Fibroblast of mammary gland (primary cell): ENCODE measurements around the gene INSIG1.

Experiments
- DNase-seq: peaks from one replicate; pipeline ENCODE4 v3.0.0-alpha.2; 2010; ENCODE audit warnings: low read depth
- H3K4me3 ChIP-seq: 2 replicates; pipeline ENCODE4 v1.5.1; 2011; ENCODE audit warnings: low read depth, mild to moderate bottlenecking, low read length, moderate library complexity; ENCODE audit not compliant: control insufficient read depth
- CTCF ChIP-seq: conservative IDR thresholded peaks from 2 replicates; pipeline ENCODE4 v1.5.1; 2011; ENCODE audit warnings: low read depth, low read length, inconsistent platforms; ENCODE audit not compliant: control insufficient read depth, insufficient read depth

Gene INSIG1

GRCh38 chr7:155283565-155284194, 14.0 kb upstream of the INSIG1 start:
- no peak overlapping the region for H3K4me3 ChIP-seq
- no peak for DNase-seq
- TF ChIP-seq CTCF, result no peak

GRCh38 chr7:155284496-155285274, 13.0 kb upstream of the INSIG1 start:
- no peak for DNase-seq
- H3K4me3 ChIP-seq, result no peak overlapping the region
- TF ChIP-seq CTCF, result no peak

DNA sequence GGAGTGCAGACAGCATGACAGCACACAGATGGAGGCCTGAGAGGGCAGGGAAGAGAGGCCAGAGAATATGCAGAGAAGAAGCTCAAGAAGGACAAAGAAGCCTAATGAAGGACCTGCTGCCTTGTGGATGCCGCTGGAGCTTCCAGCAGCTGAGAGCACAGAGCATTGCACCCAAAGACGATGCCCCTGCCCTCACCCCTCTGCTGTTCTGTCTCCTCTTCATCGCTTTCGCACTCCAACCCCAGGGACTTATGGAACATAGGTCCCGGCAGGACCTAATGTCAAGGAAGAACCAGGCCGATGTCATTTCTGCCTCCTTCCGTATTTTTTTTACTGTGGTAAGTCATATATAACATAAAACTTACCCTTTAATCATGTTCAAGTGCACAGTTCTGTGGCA, 12.3 kb upstream of the INSIG1 start:
- DNase-seq, result no peak
- TF ChIP-seq CTCF, result no peak
- H3K4me3 ChIP-seq, result no peak overlapping the region

- H3K4me3 ChIP-seq, result no peak overlapping the region
- no peak for DNase-seq
- TF ChIP-seq CTCF, result no peak
Observed at GRCh38 chr7:155285833-155286232, 11.8 kb upstream of the INSIG1 start.

GRCh38 chr7:155286686-155287085, 11.0 kb upstream of the INSIG1 start:
- no peak for TF ChIP-seq CTCF
- H3K4me3 ChIP-seq, result no peak overlapping the region
- no peak for DNase-seq

- TF ChIP-seq CTCF, result no peak
- DNase-seq, result no peak
- no peak overlapping the region for H3K4me3 ChIP-seq
Observed at GRCh38 chr7:155287284-155287935, 10.3 kb upstream of the INSIG1 start.
